Myocyte (in vitro differentiated cells): ENCODE measurements around the gene PRAMEF18. TPM values are rescaled to one million over a fixed set of nuclear protein-coding genes. Genes with fewer than 3 reads are reported as not detected.
"Not testable (repeated sequence)": the region's sequence is repeated elsewhere in the genome, so short reads cannot be mapped to it uniquely, and the experiment has no call there.

ENCODE experiments used
- DNase-seq: peaks from one replicate; pipeline ENCODE4 v3.0.0-alpha.2; 2012; ENCODE audit warnings: low read depth
- polyA plus RNA-seq: library from polyadenylated mRNA; unstranded; fragments of >200 nt; gene quantifications from one replicate; pipeline ENCODE4 v1.2.1, GENCODE V29; 2012; ENCODE audit warnings: missing spikeins
- total RNA-seq: library from RNA; depleted of rRNA; stranded (reverse); fragments of >200 nt; gene quantifications from 2 replicates; pipeline ENCODE4 v1.2.3, GENCODE V29; 2014

The PRAMEF18 gene
- not detected in 2 replicates for total RNA-seq
- not detected for polyA plus RNA-seq

- not testable (repeated sequence) for DNase-seq
Observed at GRCh38 chr1:13225675-13226204, at the start of gene PRAMEF18. TSS of gene PRAMEF18 (minus strand) at chr1:13226154. CDS start at chr1:13226106, 48 bp downstream.

GRCh38 chr1:13265124-13265523 lies 39.2 kb upstream of the PRAMEF18 start:
- not testable (repeated sequence) for DNase-seq

- not testable (repeated sequence) for DNase-seq
Observed at GRCh38 chr1:13253898-13254297, 27.9 kb upstream of the PRAMEF18 start, which contains the start of gene PRAMEF5. TSS of gene PRAMEF5 (plus strand) at chr1:13254198. CDS start at chr1:13259269, 5,071 bp downstream.

GRCh38 chr1:13247122-13247521 lies 21.2 kb upstream of the PRAMEF18 start:
- DNase-seq = not testable (repeated sequence)

- not testable (repeated sequence) for DNase-seq
Observed at GRCh38 chr1:13246554-13246871, 20.6 kb upstream of the PRAMEF18 start.

GRCh38 chr1:13245841-13246553 lies 20.0 kb upstream of the PRAMEF18 start:
- DNase-seq = not testable (repeated sequence)

- not testable (repeated sequence) for DNase-seq
Observed at GRCh38 chr1:13243536-13244263, 17.7 kb upstream of the PRAMEF18 start.

- not testable (repeated sequence) for DNase-seq
Observed at GRCh38 chr1:13239633-13240032, 13.7 kb upstream of the PRAMEF18 start.

GRCh38 chr1:13237572-13237971 lies 11.6 kb upstream of the PRAMEF18 start:
- not testable (repeated sequence) for DNase-seq

- peak; percentile 3 for DNase-seq
Observed at GRCh38 chr1:13234057-13234456, 8.1 kb upstream of the PRAMEF18 start.

GRCh38 chr1:13232056-13232455 lies 6.1 kb upstream of the PRAMEF18 start:
- DNase-seq = not testable (repeated sequence)

GRCh38 chr1:13231061-13231750 lies 5.3 kb upstream of the PRAMEF18 start:
- DNase-seq = not testable (repeated sequence)

- DNase-seq = not testable (repeated sequence)
Observed at GRCh38 chr1:13230601-13231000, 4.6 kb upstream of the PRAMEF18 start.

GRCh38 chr1:13230096-13230495 lies 4.1 kb upstream of the PRAMEF18 start:
- DNase-seq = not testable (repeated sequence)

GRCh38 chr1:13228343-13228781 lies 2.4 kb upstream of the PRAMEF18 start:
- no peak for DNase-seq

GRCh38 chr1:13227271-13228055 lies 1.5 kb upstream of the PRAMEF18 start:
- DNase-seq = not testable (repeated sequence)

GRCh38 chr1:13224480-13225060 lies 1.4 kb downstream of the PRAMEF18 start:
- no peak for DNase-seq

GRCh38 chr1:13222788-13223187 lies 3.2 kb downstream of the PRAMEF18 start:
- DNase-seq = not testable (repeated sequence)

- not testable (repeated sequence) for DNase-seq
Observed at GRCh38 chr1:13219203-13219602, 6.8 kb downstream of the PRAMEF18 start.

- DNase-seq = not testable (repeated sequence)
Observed at GRCh38 chr1:13216619-13217018, 9.3 kb downstream of the PRAMEF18 start.
